ENCODE results near the gene ARHGAP4. TPM values are rescaled to one million over a fixed set of nuclear protein-coding genes. Genes with fewer than 3 reads are reported as not detected.

The ARHGAP4 gene
- total RNA-seq, 1 donor from 2014 or later = 3.1 TPM

GRCh38 chrX:153883163-153883843, 42.8 kb downstream of the ARHGAP4 start:
- DNase-seq (ENCODE audit: low spot score) = no peak
- H3K27me3 Mint-ChIP-seq (ENCODE audit: low read depth) = peaks cover 3% of the 10 kb centered on the region
- H3K27ac Mint-ChIP-seq (ENCODE audit: unreplicated experiment) = no peak overlapping the region
- H3K4me1 Mint-ChIP-seq (ENCODE audit: low read depth) = no peaks in the 10 kb centered on the region
- H3K4me3 Mint-ChIP-seq (ENCODE audit: unreplicated experiment) = no peak overlapping the region
- H3K36me3 Mint-ChIP-seq (ENCODE audit: low read depth) = no peaks in the 10 kb centered on the region
- H3K9me3 Mint-ChIP-seq (ENCODE audit: low read depth) = no peaks in the 10 kb centered on the region
- TF ChIP-seq CTCF (IDR thresholded peaks at IDR 0.05) = no peak

DNA sequence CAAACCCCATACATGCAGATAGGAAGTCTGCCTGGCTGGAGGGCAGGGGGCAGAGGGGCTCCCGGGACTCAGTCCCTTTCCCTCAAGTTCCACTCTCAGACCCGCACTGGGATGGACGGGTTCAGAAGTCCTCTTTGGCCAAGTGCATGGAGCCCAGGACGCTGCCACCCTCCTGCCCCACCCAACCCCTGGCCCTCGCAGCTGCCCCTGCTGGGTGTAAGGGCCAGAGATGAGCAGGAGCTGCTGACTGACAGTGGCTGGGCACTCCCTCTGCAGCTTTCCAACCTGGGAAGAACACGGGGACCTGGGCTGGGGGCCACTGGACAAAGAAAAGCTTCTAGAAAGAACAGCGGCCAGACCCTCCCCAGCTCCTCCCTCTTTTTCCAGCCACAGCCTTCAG, 43.5 kb downstream of the ARHGAP4 start:
- H3K27ac Mint-ChIP-seq (ENCODE audit: unreplicated experiment) = no peak overlapping the region
- DNase-seq (ENCODE audit: low spot score) = no peak
- no peaks in the 10 kb centered on the region for H3K9me3 Mint-ChIP-seq (ENCODE audit: low read depth)
- no peak for TF ChIP-seq CTCF (IDR thresholded peaks at IDR 0.05)
- H3K27me3 Mint-ChIP-seq (ENCODE audit: low read depth) = peaks cover 4% of the 10 kb centered on the region
- no peak overlapping the region for H3K4me3 Mint-ChIP-seq (ENCODE audit: unreplicated experiment)
- H3K4me1 Mint-ChIP-seq (ENCODE audit: low read depth) = no peaks in the 10 kb centered on the region
- H3K36me3 Mint-ChIP-seq (ENCODE audit: low read depth) = no peaks in the 10 kb centered on the region

- H3K9me3 Mint-ChIP-seq (ENCODE audit: low read depth) = no peaks in the 10 kb centered on the region
- TF ChIP-seq CTCF (IDR thresholded peaks at IDR 0.05) = no peak
- no peak for DNase-seq (ENCODE audit: low spot score)
- H3K36me3 Mint-ChIP-seq (ENCODE audit: low read depth) = no peaks in the 10 kb centered on the region
- peaks cover 4% of the 10 kb centered on the region for H3K27me3 Mint-ChIP-seq (ENCODE audit: low read depth)
- H3K4me3 Mint-ChIP-seq (ENCODE audit: unreplicated experiment) = no peak overlapping the region
- no peak overlapping the region for H3K27ac Mint-ChIP-seq (ENCODE audit: unreplicated experiment)
- H3K4me1 Mint-ChIP-seq (ENCODE audit: low read depth) = no peaks in the 10 kb centered on the region
Observed at GRCh38 chrX:153882086-153882498, 44.0 kb downstream of the ARHGAP4 start.

DNA sequence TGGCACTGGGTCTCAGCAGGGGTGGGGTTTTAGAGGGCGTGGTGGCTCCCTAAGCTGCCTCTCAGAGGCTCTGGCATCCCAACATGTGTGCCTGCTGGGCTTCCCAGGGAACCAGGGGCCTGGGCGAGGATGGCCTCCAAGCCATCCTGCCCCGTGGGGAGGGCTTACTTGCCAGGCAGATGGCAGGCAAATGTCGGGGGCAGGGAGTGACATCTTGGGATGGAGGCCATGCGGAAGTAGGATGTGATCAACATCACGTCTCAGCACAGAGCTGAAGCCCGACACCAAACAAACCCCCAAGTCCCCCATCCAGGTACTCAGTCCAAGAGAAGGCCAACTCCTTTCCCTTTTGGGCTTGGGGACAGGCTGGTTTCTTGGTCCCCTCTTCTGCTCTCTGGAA, 44.8 kb downstream of the ARHGAP4 start:
- no peak for DNase-seq (ENCODE audit: low spot score)
- Mint-ChIP-seq H3K36me3 (ENCODE audit: low read depth) (no peaks in the 10 kb centered on the region), H3K27ac (ENCODE audit: unreplicated experiment) (no peak overlapping the region), H3K4me1 (ENCODE audit: low read depth) (no peaks in the 10 kb centered on the region), H3K4me3 (ENCODE audit: unreplicated experiment) (no peak overlapping the region), H3K27me3 (ENCODE audit: low read depth) (peaks cover 4% of the 10 kb centered on the region), H3K9me3 (ENCODE audit: low read depth) (peaks cover 2% of the 10 kb centered on the region)
- no peak for TF ChIP-seq CTCF (IDR thresholded peaks at IDR 0.05)

- no peak for TF ChIP-seq CTCF (IDR thresholded peaks at IDR 0.05)
- Mint-ChIP-seq H3K36me3 (ENCODE audit: low read depth) (no peaks in the 10 kb centered on the region), H3K4me3 (ENCODE audit: unreplicated experiment) (no peak overlapping the region), H3K9me3 (ENCODE audit: low read depth) (peaks cover 5% of the 10 kb centered on the region), H3K4me1 (ENCODE audit: low read depth) (no peaks in the 10 kb centered on the region), H3K27ac (ENCODE audit: unreplicated experiment) (no peak overlapping the region), H3K27me3 (ENCODE audit: low read depth) (peaks cover 4% of the 10 kb centered on the region)
- no peak for DNase-seq (ENCODE audit: low spot score)
Observed at GRCh38 chrX:153880440-153880815, 45.6 kb downstream of the ARHGAP4 start.

Measured in chondrocyte (in vitro differentiated cells).